ENCODE data around the gene DPP6. TPM values are rescaled to one million over a fixed set of nuclear protein-coding genes. Genes with fewer than 3 reads are reported as not detected.

DPP6 gene
- polyA plus RNA-seq, 1 of the 3 experiments (the other 2 are of a cell fraction) = not detected

DNA sequence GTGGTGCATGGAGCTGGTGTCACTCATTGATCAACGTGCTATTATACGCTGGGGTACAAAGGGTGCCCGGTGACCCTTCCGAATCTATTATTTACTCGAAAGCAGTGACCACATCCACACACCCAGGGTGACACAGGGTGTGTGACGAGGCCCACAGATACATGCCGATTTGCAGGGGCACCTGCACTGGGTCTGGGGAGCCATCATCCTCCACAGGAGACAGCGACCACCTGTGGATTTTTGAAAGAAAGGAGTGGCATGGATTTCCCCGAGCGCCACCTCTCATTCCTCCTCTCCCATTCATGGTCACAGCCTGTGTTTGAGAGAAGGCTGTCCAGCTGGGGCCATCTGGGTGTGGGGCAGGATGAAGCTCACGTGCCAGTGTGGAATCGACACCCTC, 701.0 kb downstream of the DPP6 start:
- CTCF ChIA-PET = interaction anchor here (1.3 to 1.9 kb wide), 3 partner anchors 9 to 169 kb away, joined by 3 to 5 read pairs (median 5); no protein-coding TSS in a partner anchor
- peaks cover 0 to 11% of the 10 kb centered on the region in 2 experiments; a peak in 1 of 4 replicates for H3K4me1 ChIP-seq (ENCODE audit: control insufficient read depth in 1 of 2, insufficient read depth in 2 of 2, low read depth in 1 of 2, low read length in 1 of 2)
- H3K36me3 ChIP-seq (replicated peaks in 1 of 2; ENCODE audit: control insufficient read depth in 1 of 2, insufficient read depth in 2 of 2, low read length in 1 of 2) = no peaks in the 10 kb centered on the region
- TF ChIP-seq NRF1 (IDR thresholded peaks at IDR 0.05; ENCODE audit: low read depth, low read length) (no peak), POLR2AphosphoS5 (IDR thresholded peaks at IDR 0.05; ENCODE audit: low read depth, low read length) (no peak), CHD2 (IDR thresholded peaks at IDR 0.05; ENCODE audit: low read length, partially characterized antibody) (no peak), NFIC (IDR thresholded peaks at IDR 0.05; ENCODE audit: borderline replicate concordance) (no peak), MEF2A (IDR thresholded peaks at IDR 0.05; ENCODE audit: borderline replicate concordance, low read depth) (no peak), SMC3 (IDR thresholded peaks at IDR 0.05; ENCODE audit: low read depth, low read length) (no peak), MXI1 (IDR thresholded peaks at IDR 0.05; ENCODE audit: low read depth, low read length) (no peak), SIN3A (IDR thresholded peaks at IDR 0.05; ENCODE audit: borderline replicate concordance, low read depth, low read length) (no peak), GABPA (IDR thresholded peaks at IDR 0.05; ENCODE audit: low read depth) (no peak), TEAD4 (IDR thresholded peaks at IDR 0.05; ENCODE audit: borderline replicate concordance, insufficient read depth) (no peak), GATA2 (CRISPR knock-in tag; IDR thresholded peaks at IDR 0.05) (no peak), USF1 (IDR thresholded peaks at IDR 0.05; ENCODE audit: borderline replicate concordance, low read depth) (no peak), FOXM1 (IDR thresholded peaks at IDR 0.05; ENCODE audit: low read depth) (no peak)
- TF ChIP-seq, protein P1, sequence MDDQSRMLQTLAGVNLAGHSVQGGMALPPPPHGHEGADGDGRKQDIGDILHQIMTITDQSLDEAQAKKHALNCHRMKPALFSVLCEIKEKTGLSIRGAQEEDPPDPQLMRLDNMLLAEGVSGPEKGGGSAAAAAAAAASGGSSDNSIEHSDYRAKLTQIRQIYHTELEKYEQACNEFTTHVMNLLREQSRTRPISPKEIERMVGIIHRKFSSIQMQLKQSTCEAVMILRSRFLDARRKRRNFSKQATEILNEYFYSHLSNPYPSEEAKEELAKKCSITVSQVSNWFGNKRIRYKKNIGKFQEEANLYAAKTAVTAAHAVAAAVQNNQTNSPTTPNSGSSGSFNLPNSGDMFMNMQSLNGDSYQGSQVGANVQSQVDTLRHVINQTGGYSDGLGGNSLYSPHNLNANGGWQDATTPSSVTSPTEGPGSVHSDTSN (IDR thresholded peaks at IDR 0.05) = no peak
- TF ChIP-seq, protein P2, sequence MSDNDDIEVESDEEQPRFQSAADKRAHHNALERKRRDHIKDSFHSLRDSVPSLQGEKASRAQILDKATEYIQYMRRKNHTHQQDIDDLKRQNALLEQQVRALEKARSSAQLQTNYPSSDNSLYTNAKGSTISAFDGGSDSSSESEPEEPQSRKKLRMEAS (IDR thresholded peaks at IDR 0.05; ENCODE audit: low read depth) = no peak
- TF ChIP-seq, protein P3, sequence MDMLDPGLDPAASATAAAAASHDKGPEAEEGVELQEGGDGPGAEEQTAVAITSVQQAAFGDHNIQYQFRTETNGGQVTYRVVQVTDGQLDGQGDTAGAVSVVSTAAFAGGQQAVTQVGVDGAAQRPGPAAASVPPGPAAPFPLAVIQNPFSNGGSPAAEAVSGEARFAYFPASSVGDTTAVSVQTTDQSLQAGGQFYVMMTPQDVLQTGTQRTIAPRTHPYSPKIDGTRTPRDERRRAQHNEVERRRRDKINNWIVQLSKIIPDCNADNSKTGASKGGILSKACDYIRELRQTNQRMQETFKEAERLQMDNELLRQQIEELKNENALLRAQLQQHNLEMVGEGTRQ (IDR thresholded peaks at IDR 0.05; ENCODE audit: borderline replicate concordance, low read depth, low read length) = no peak
- no peaks in the 10 kb centered on the region for H3K27me3 ChIP-seq (ENCODE audit: insufficient read depth)
- H3F3A ChIP-seq (replicated peaks; ENCODE audit: insufficient read depth) = no peaks in the 10 kb centered on the region
- H3K27ac ChIP-seq (ENCODE audit: low read depth in 2 of 2, low read length in 1 of 2) = no peak overlapping the region
- no peak overlapping the region for H3K4me3 ChIP-seq (ENCODE audit: low read depth in 2 of 2, low read length in 1 of 2)
- no peak overlapping the region for H2AFZ ChIP-seq (ENCODE audit: low read depth)
- WGBS (ENCODE audit: low lambda C conversion rate) = 56% methylated on average over 12 of the region's 12 CpGs
- H3K79me2 ChIP-seq (ENCODE audit: insufficient read depth) = no peaks in the 10 kb centered on the region
- H3K9ac ChIP-seq = no peak overlapping the region
- no peak overlapping the region for H3K4me2 ChIP-seq
- DNase-seq = no peak
- H3K9me3 ChIP-seq = peaks cover 7% of the 10 kb centered on the region; the same call in 1 of the 2 replicates
- H3K9me2 ChIP-seq = no peaks in the 10 kb centered on the region
- no peaks in the 10 kb centered on the region for H4K20me1 ChIP-seq (ENCODE audit: insufficient read depth)
- POLR2A ChIA-PET = no interaction called here

DNA sequence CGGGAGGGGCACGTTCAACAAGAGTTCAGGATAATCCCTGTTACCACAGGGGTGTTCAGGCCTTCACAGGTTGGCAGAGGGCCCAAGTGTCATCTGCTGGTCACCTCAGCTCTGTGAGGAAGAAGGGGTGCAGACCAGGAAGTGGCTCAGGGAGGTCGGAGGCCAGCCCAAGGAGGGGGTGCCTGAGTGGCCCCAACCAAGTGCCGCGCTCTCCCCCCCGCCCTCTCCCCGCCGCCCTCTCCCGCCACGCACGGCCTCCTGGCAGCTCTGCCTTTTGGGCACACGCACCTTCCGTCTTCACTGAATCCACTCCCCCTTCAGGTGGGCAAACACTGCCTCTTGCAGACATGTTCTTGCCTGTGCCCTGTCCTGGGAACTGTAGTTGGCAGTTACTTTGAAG, 705.6 kb downstream of the DPP6 start:
- no peaks in the 10 kb centered on the region for H3K36me3 ChIP-seq (replicated peaks in 1 of 2; ENCODE audit: control insufficient read depth in 1 of 2, insufficient read depth in 2 of 2, low read length in 1 of 2)
- H3K9me2 ChIP-seq = no peaks in the 10 kb centered on the region
- H2AFZ ChIP-seq (ENCODE audit: low read depth) = no peak overlapping the region
- no peaks in the 10 kb centered on the region for H3K4me1 ChIP-seq (ENCODE audit: control insufficient read depth in 1 of 2, insufficient read depth in 2 of 2, low read depth in 1 of 2, low read length in 1 of 2)
- ChIA-PET POLR2A (no interaction called here), CTCF (interaction anchor here (1.4 to 1.5 kb wide), 2 partner anchors 11 to 16 kb away, joined by 4 read pairs; no protein-coding TSS in a partner anchor)
- no peaks in the 10 kb centered on the region for H4K20me1 ChIP-seq (ENCODE audit: insufficient read depth)
- no peak overlapping the region for H3K4me3 ChIP-seq (ENCODE audit: low read depth in 2 of 2, low read length in 1 of 2)
- DNase-seq = no peak
- no peak overlapping the region for H3K4me2 ChIP-seq
- no peaks in the 10 kb centered on the region for H3K27me3 ChIP-seq (ENCODE audit: insufficient read depth)
- no peak overlapping the region for H3K27ac ChIP-seq (ENCODE audit: low read depth in 2 of 2, low read length in 1 of 2)
- H3K9me3 ChIP-seq = peaks cover 7% of the 10 kb centered on the region; the same call in 1 of the 2 replicates
- no peaks in the 10 kb centered on the region for H3K79me2 ChIP-seq (ENCODE audit: insufficient read depth)
- H3K9ac ChIP-seq = no peak overlapping the region
- no peaks in the 10 kb centered on the region for H3F3A ChIP-seq (replicated peaks; ENCODE audit: insufficient read depth)
- 66% methylated on average over 13 of the region's 13 CpGs for WGBS (ENCODE audit: low lambda C conversion rate)
- no peak for TF ChIP-seq ELF1 (IDR thresholded peaks at IDR 0.05)
- no peak for TF ChIP-seq CTCF (IDR thresholded peaks at IDR 0.05)
- no peak for TF ChIP-seq NFIC (IDR thresholded peaks at IDR 0.05; ENCODE audit: borderline replicate concordance)
- TF ChIP-seq, protein P1 (IDR thresholded peaks at IDR 0.05) = no peak
- TF ChIP-seq RXRA (IDR thresholded peaks at IDR 0.05; ENCODE audit: borderline replicate concordance, low read depth) = no peak
- TF ChIP-seq GATA2 (CRISPR knock-in tag; IDR thresholded peaks at IDR 0.05) = no peak
- TF ChIP-seq FOXJ3 (CRISPR knock-in tag; IDR thresholded peaks at IDR 0.05) = no peak
- no peak for TF ChIP-seq MXI1 (IDR thresholded peaks at IDR 0.05; ENCODE audit: low read depth, low read length)
- TF ChIP-seq TCF12 (IDR thresholded peaks at IDR 0.05) = no peak
- no peak for TF ChIP-seq CHD2 (IDR thresholded peaks at IDR 0.05; ENCODE audit: low read length, partially characterized antibody)
- TF ChIP-seq, protein P2 (IDR thresholded peaks at IDR 0.05; ENCODE audit: low read depth) = no peak
